ENCODE measurements around the gene DCUN1D4.

DNA sequence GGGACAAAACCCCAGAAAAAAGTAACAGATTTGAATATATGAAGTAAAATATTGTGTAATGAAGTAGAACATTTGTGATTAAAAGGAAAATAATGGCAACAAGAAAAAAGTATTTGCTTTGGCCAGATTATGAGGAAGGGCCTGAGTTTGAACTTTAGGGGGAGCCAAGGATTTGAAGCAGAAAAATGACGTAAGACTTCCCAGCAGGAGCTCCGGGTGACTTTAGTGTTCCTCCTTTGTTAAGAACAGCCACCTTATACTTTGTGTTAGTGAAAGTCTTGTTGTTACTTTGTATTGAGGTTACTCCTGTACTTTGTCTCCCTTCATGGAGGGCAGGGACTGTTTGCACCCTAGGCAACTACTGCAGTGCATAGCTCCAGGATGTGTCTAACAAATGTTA lies 41.1 kb downstream of the DCUN1D4 start:
- TF ChIP-seq, protein P1, sequence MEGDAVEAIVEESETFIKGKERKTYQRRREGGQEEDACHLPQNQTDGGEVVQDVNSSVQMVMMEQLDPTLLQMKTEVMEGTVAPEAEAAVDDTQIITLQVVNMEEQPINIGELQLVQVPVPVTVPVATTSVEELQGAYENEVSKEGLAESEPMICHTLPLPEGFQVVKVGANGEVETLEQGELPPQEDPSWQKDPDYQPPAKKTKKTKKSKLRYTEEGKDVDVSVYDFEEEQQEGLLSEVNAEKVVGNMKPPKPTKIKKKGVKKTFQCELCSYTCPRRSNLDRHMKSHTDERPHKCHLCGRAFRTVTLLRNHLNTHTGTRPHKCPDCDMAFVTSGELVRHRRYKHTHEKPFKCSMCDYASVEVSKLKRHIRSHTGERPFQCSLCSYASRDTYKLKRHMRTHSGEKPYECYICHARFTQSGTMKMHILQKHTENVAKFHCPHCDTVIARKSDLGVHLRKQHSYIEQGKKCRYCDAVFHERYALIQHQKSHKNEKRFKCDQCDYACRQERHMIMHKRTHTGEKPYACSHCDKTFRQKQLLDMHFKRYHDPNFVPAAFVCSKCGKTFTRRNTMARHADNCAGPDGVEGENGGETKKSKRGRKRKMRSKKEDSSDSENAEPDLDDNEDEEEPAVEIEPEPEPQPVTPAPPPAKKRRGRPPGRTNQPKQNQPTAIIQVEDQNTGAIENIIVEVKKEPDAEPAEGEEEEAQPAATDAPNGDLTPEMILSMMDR (IDR thresholded peaks at IDR 0.05; ENCODE audit: insufficient read depth, low read length): no peak
- TF ChIP-seq POLR2AphosphoS5 (IDR thresholded peaks at IDR 0.05; ENCODE audit: low read depth) (no peak), GABPA (IDR thresholded peaks at IDR 0.05; ENCODE audit: low read depth) (no peak), REST (IDR thresholded peaks at IDR 0.05; ENCODE audit: insufficient replicate concordance, low read depth) (no peak)
